ENCODE measurements around the gene CEMIP2.

The CEMIP2 gene

GRCh38 chr9:71744754-71745521 lies 23.4 kb downstream of the CEMIP2 start:
- Histone ChIP-seq H3K27ac (no peak overlapping the region), H3K36me3 (no peaks in the 10 kb centered on the region), H3K9me3 (ENCODE audit: severe bottlenecking) (no peaks in the 10 kb centered on the region), H3K27me3 (ENCODE audit: insufficient read depth, low read depth, severe bottlenecking) (no peaks in the 10 kb centered on the region), H3K4me3 (ENCODE audit: low read depth, low read length) (no peak overlapping the region)
- TF ChIP-seq CTCF (IDR thresholded peaks at IDR 0.05; ENCODE audit: low read depth, low read length) = no peak
- DNase-seq = no peak

- Histone ChIP-seq H3K36me3 (no peaks in the 10 kb centered on the region), H3K4me3 (ENCODE audit: low read depth, low read length) (no peak overlapping the region), H3K27ac (no peak overlapping the region), H3K9me3 (ENCODE audit: severe bottlenecking) (no peaks in the 10 kb centered on the region), H3K27me3 (ENCODE audit: insufficient read depth, low read depth, severe bottlenecking) (no peaks in the 10 kb centered on the region)
- no peak for DNase-seq
- TF ChIP-seq CTCF (IDR thresholded peaks at IDR 0.05; ENCODE audit: low read depth, low read length) = no peak
These were observed 24.4 kb downstream of the CEMIP2 start for GRCh38 chr9:71743882-71744281.

- TF ChIP-seq CTCF (IDR thresholded peaks at IDR 0.05; ENCODE audit: low read depth, low read length) = no peak
- Histone ChIP-seq H3K27ac (no peak overlapping the region), H3K9me3 (ENCODE audit: severe bottlenecking) (no peaks in the 10 kb centered on the region), H3K36me3 (no peaks in the 10 kb centered on the region), H3K27me3 (ENCODE audit: insufficient read depth, low read depth, severe bottlenecking) (no peaks in the 10 kb centered on the region), H3K4me3 (ENCODE audit: low read depth, low read length) (no peak overlapping the region)
- DNase-seq = no peak
These were observed 25.1 kb downstream of the CEMIP2 start for GRCh38 chr9:71743217-71743705.

GRCh38 chr9:71742703-71743102 lies 25.6 kb downstream of the CEMIP2 start:
- H3K9me3 ChIP-seq (ENCODE audit: severe bottlenecking) = no peaks in the 10 kb centered on the region
- no peak for DNase-seq
- no peak for TF ChIP-seq CTCF (IDR thresholded peaks at IDR 0.05; ENCODE audit: low read depth, low read length)
- no peak overlapping the region for H3K27ac ChIP-seq
- no peak overlapping the region for H3K4me3 ChIP-seq (ENCODE audit: low read depth, low read length)
- H3K27me3 ChIP-seq (ENCODE audit: insufficient read depth, low read depth, severe bottlenecking) = no peaks in the 10 kb centered on the region
- H3K36me3 ChIP-seq = no peaks in the 10 kb centered on the region

GRCh38 chr9:71741926-71742648 lies 26.2 kb downstream of the CEMIP2 start:
- Histone ChIP-seq H3K27me3 (ENCODE audit: insufficient read depth, low read depth, severe bottlenecking) (no peaks in the 10 kb centered on the region), H3K9me3 (ENCODE audit: severe bottlenecking) (no peaks in the 10 kb centered on the region), H3K27ac (no peak overlapping the region), H3K4me3 (ENCODE audit: low read depth, low read length) (no peak overlapping the region), H3K36me3 (no peaks in the 10 kb centered on the region)
- DNase-seq = no peak
- TF ChIP-seq CTCF (IDR thresholded peaks at IDR 0.05; ENCODE audit: low read depth, low read length) = no peak

Measured in WERI-Rb-1 (cell line).